Ectodermal cell (in vitro differentiated cells): ENCODE measurements around the gene CACUL1.
A peak's percentile ranks its signal among the peaks of the same experiment; 100 is the strongest.

Experiments
- H3K27ac ChIP-seq: 2 replicates; pipeline ENCODE4 v1.7.0; 2013; ENCODE audit warnings: mild to moderate bottlenecking, low read depth, low read length; ENCODE audit not compliant: insufficient read depth, poor library complexity, severe bottlenecking
- H3K27me3 ChIP-seq: 2 replicates; pipeline ENCODE4 v1.7.0; 2013; ENCODE audit warnings: mild to moderate bottlenecking, low read length; ENCODE audit not compliant: insufficient read depth, control insufficient read depth, poor library complexity, severe bottlenecking
- H3K36me3 ChIP-seq: one replicate; pipeline ENCODE4 v1.7.0; 2013; ENCODE audit warnings: low read length; ENCODE audit not compliant: control insufficient read depth, insufficient read depth
- H3K4me1 ChIP-seq: one replicate; pipeline ENCODE4 v1.7.0; 2013; ENCODE audit warnings: low read length; ENCODE audit not compliant: control insufficient read depth, insufficient read depth
- H3K4me3 ChIP-seq: 2 replicates; pipeline ENCODE4 v1.7.0; 2013; ENCODE audit warnings: low read depth, low read length, control low read depth; ENCODE audit not compliant: insufficient read depth
- H3K9me3 ChIP-seq: 2 replicates; pipeline ENCODE4 v1.7.0; 2013; ENCODE audit warnings: mild to moderate bottlenecking, low read length, moderate library complexity; ENCODE audit not compliant: control insufficient read depth
- WGBS, 2 experiments: methylation state at CpG; one replicate each; pipeline ENCODE4 v1.1.7; 2013; ENCODE audit warnings: missing lambda C conversion rate in 2 of 2; 5-methylcytosine and 5-hydroxymethylcytosine counted together

CACUL1 gene

DNA sequence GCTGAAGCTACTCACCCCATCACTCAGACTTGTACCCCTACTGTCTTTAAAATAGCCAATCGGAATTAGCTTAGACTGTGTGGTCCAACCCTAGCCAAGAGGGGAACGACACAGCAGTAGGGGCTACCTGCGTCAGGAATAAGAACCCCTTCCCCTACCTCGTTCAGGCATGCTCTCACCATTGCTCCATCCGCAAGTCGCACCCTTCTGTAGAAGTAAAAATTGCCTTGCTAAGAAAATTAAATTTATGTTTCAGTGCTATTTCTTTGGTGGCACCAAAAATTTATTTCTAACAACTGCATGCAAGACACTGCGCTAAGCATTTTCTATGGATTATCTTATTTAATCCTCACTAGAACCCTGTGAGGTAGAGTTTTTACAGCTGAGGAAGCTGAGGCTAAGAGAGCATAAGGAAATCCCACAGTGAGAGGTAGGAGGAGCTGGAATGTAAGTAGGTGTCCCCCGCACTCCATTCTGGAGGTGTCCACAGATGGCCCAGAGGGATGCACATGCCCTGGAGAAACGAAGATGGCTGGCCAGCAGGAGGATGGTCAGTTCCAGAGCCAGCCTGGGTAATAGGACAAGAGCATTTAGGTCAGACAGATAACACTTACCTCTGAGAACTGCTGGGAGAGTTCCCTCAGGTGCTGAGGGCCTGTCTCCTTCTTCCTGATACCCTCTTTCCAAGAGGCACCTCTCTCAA is 15.3 kb upstream of the CACUL1 start:
- no peaks in the 10 kb centered on the region for H3K9me3 ChIP-seq
- no peaks in the 10 kb centered on the region for H3K27me3 ChIP-seq
- WGBS, 2 experiments = 89% methylated on average over 8 to 9 of the region's 9 CpGs
- no peak overlapping the region for H3K4me3 ChIP-seq
- H3K4me1 ChIP-seq = no peaks in the 10 kb centered on the region
- H3K36me3 ChIP-seq = no peaks in the 10 kb centered on the region
- H3K27ac ChIP-seq = no peak overlapping the region

GRCh38 chr10:118768041-118768919 is 13.5 kb upstream of the CACUL1 start:
- WGBS, 2 experiments = 91 to 93% methylated on average over 5 to 6 of the region's 6 CpGs
- Histone ChIP-seq H3K36me3 (no peaks in the 10 kb centered on the region), H3K27me3 (peaks cover 2% of the 10 kb centered on the region), H3K27ac (no peak overlapping the region), H3K4me3 (no peak overlapping the region), H3K4me1 (no peaks in the 10 kb centered on the region), H3K9me3 (no peaks in the 10 kb centered on the region)

GRCh38 chr10:118767297-118768040 is 12.7 kb upstream of the CACUL1 start:
- H3K27me3 ChIP-seq = peaks cover 8% of the 10 kb centered on the region
- WGBS, 2 experiments = 92% methylated on average over 5 to 6 of the region's 6 CpGs
- H3K9me3 ChIP-seq = no peaks in the 10 kb centered on the region
- H3K4me1 ChIP-seq = no peaks in the 10 kb centered on the region
- H3K27ac ChIP-seq = no peak overlapping the region
- H3K36me3 ChIP-seq = no peaks in the 10 kb centered on the region
- H3K4me3 ChIP-seq = no peak overlapping the region

GRCh38 chr10:118764195-118764594 is 9.4 kb upstream of the CACUL1 start:
- Histone ChIP-seq H3K4me1 (no peaks in the 10 kb centered on the region), H3K36me3 (no peaks in the 10 kb centered on the region), H3K27ac (no peak overlapping the region), H3K4me3 (no peak overlapping the region), H3K9me3 (no peaks in the 10 kb centered on the region), H3K27me3 (peaks cover 8% of the 10 kb centered on the region)
- 95 to 98% methylated on average over 4 of the region's 4 CpGs for WGBS, 2 experiments

DNA sequence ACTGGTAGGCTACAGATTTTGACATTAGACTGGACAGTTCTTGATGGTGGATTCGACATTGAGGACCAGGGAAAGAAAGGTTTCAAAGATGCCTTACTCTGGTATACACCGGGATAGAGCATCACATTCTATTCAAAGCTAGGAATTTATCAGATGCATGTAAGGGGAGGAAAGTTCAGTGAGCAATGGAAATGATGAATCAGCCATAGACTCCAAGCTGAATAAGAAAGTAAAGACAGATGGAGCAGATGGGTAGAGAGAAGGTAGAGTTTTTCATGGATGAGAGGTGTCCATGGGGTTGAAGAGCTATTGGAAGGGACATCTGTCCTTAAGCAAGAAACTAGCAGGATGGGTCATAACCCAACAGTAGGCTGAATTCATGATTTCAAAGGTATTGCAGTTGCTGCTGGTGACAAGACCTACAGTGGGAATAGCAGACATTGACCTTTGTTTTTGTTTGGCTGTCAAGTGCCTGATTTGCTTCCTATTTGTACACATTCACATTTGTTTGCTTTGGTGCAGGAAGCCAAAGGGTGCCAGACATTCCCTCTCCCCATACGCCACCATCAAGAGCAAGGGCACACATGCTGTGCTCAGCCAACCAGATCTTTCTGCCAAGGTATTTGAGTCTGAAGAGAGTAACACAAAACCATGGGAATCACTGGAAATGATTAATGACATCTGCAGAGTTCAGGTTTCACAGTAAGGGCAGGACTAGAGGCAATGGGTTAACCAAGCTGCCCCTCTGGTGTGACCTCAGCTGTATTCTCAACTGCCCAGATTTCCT is 8.6 kb upstream of the CACUL1 start:
- Histone ChIP-seq H3K4me1 (no peaks in the 10 kb centered on the region), H3K27me3 (peaks cover 8% of the 10 kb centered on the region), H3K27ac (no peak overlapping the region), H3K36me3 (no peaks in the 10 kb centered on the region), H3K4me3 (no peak overlapping the region), H3K9me3 (no peaks in the 10 kb centered on the region)
- 82 to 88% methylated on average over 3 of the region's 3 CpGs for WGBS, 2 experiments

DNA sequence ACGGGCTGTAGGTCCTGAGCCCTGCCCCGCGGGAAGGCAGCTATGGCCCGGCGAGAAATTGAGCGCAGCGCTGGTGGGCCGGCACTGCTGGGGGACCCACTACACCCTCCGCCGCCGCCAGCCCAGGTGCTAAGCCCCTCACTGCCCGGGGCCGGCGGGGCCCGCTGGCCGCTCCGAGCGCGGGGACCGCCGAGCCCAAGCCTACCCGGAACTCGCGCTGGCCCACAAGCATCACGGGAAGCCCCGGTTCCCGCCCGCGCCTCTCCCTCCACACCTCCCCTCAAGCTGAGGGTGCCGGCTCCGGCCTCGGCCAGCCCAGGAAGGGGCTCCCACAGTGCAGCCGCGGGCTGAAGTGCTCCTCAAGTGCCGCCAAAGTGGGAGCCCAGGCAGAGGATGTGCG is 5.5 kb upstream of the CACUL1 start:
- Histone ChIP-seq H3K36me3 (no peaks in the 10 kb centered on the region), H3K4me3 (no peak overlapping the region), H3K27ac (no peak overlapping the region), H3K27me3 (peaks cover 24% of the 10 kb centered on the region), H3K4me1 (no peaks in the 10 kb centered on the region), H3K9me3 (no peaks in the 10 kb centered on the region)
- WGBS, 2 experiments = 92% methylated on average over 36 of the region's 36 CpGs

DNA sequence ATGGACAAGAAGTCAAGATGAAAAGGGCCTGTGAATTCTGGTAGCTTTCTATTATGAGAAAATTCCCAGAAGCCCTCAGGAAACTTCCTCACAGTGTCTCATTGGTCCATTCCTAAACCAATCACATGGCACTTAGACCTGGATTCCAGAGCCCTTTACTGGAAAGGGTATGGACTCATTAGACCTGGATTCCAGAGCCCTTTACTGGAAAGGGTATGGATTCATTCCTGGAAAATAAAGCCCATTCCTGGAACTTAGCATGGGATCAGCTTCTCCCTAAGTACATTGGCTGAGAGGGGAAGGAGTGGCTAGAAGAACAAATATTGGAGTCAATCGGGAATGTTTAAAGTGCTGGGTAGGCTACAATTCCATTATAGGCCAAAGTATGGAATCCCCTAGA is 3.7 kb upstream of the CACUL1 start:
- no peaks in the 10 kb centered on the region for H3K36me3 ChIP-seq
- H3K27ac ChIP-seq = no peak overlapping the region
- H3K27me3 ChIP-seq = peaks cover 23% of the 10 kb centered on the region
- peaks cover 1% of the 10 kb centered on the region for H3K4me1 ChIP-seq
- 86 to 100% methylated on average over 1 of the region's 1 CpG for WGBS, 2 experiments
- H3K4me3 ChIP-seq = no peak overlapping the region
- H3K9me3 ChIP-seq = no peaks in the 10 kb centered on the region

DNA sequence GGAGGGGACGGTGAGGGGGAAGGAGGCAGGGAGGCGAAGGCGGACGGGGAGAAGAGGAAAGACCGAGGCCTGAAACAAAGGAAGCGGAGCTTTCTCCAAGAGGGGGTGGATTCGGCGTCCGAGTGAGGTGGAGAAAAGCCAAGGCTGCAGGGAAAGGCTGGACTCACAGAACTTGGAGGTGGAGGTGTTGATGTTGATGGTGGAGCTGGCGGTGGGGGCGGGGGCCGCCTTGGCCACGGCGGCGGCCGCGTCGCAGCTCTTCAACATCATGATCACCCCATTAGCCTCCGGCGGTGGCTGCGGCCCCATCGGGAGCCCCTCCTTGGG is 578 bp downstream of the CACUL1 start:
- Histone ChIP-seq H3K27ac (peak overlapping the region; percentile 85), H3K4me3 (peak overlapping the region; percentile 71), H3K9me3 (no peaks in the 10 kb centered on the region), H3K27me3 (peaks cover 16% of the 10 kb centered on the region), H3K4me1 (peaks cover 11% of the 10 kb centered on the region), H3K36me3 (no peaks in the 10 kb centered on the region)
- WGBS, 2 experiments = 0 to 1% methylated on average over 21 to 22 of the region's 22 CpGs

- Histone ChIP-seq H3K9me3 (no peaks in the 10 kb centered on the region), H3K4me1 (peaks cover 11% of the 10 kb centered on the region), H3K27me3 (peaks cover 16% of the 10 kb centered on the region), H3K4me3 (peak overlapping the region; percentile 71), H3K27ac (peak overlapping the region; percentile 85), H3K36me3 (no peaks in the 10 kb centered on the region)
- WGBS, 2 experiments = 11 to 12% methylated on average over 17 of the region's 17 CpGs
Measured at GRCh38 chr10:118753331-118754228, 1.2 kb downstream of the CACUL1 start.
